IPS-18c (cell line): ENCODE data around the gene TPGS1.
A peak's percentile ranks its signal among the peaks of the same experiment; 100 is the strongest.

Source experiments
- H3K4me3 ChIP-seq: 2 replicates; pipeline ENCODE4 v1.7.0; 2013; ENCODE audit warnings: low read depth, mild to moderate bottlenecking, low read length, moderate library complexity; ENCODE audit not compliant: insufficient read depth
- H3K9me3 ChIP-seq: one replicate; pipeline ENCODE4 v1.6.1; 2013; ENCODE audit warnings: mild to moderate bottlenecking, low read length, moderate library complexity; ENCODE audit not compliant: control insufficient read depth, insufficient read depth

TPGS1 gene

GRCh38 chr19:507286-508203 lies at the start of gene TPGS1:
Gene TPGS1, plus strand, starts transcription at chr19:507497. Its CDS starts 10 bp downstream, at chr19:507507.
- H3K4me3 ChIP-seq: peak within 1 kb of the TSS; percentile 97

GRCh38 chr19:457636-458035 lies 49.7 kb upstream of the TPGS1 start:
- Histone ChIP-seq H3K9me3 (no peaks in the 10 kb centered on the region), H3K4me3 (no peak overlapping the region)

More at GRCh38 chr19:507286-508203, at the start of gene TPGS1:
- peaks cover 2% of the 10 kb centered on the region for H3K9me3 ChIP-seq

GRCh38 chr19:458091-459042 lies 48.9 kb upstream of the TPGS1 start:
- Histone ChIP-seq H3K9me3 (no peaks in the 10 kb centered on the region), H3K4me3 (no peak overlapping the region)

GRCh38 chr19:459724-460511 lies 47.4 kb upstream of the TPGS1 start:
- Histone ChIP-seq H3K4me3 (peak overlapping the region; percentile 58), H3K9me3 (no peaks in the 10 kb centered on the region)

- Histone ChIP-seq H3K9me3 (no peaks in the 10 kb centered on the region), H3K4me3 (peak within 1 kb of the TSS; percentile 58)
These were observed 46.2 kb upstream of the TPGS1 start, which contains the start of gene SHC2 for GRCh38 chr19:460877-461720. Gene SHC2, minus strand, starts transcription at chr19:461033. Its CDS starts 37 bp downstream, at chr19:460996.

- H3K9me3 ChIP-seq: no peaks in the 10 kb centered on the region
- H3K4me3 ChIP-seq: peak overlapping the region; percentile 52
These were observed 45.4 kb upstream of the TPGS1 start for GRCh38 chr19:461721-462551.

GRCh38 chr19:463483-464207 lies 43.7 kb upstream of the TPGS1 start:
- Histone ChIP-seq H3K9me3 (no peaks in the 10 kb centered on the region), H3K4me3 (no peak overlapping the region)

- no peak overlapping the region for H3K4me3 ChIP-seq
- H3K9me3 ChIP-seq: no peaks in the 10 kb centered on the region
These were observed 43.1 kb upstream of the TPGS1 start for GRCh38 chr19:464208-464545.

GRCh38 chr19:465056-465816 lies 42.1 kb upstream of the TPGS1 start:
- Histone ChIP-seq H3K4me3 (no peak overlapping the region), H3K9me3 (no peaks in the 10 kb centered on the region)

GRCh38 chr19:467554-467953 lies 39.7 kb upstream of the TPGS1 start:
- H3K9me3 ChIP-seq: no peaks in the 10 kb centered on the region
- H3K4me3 ChIP-seq: no peak overlapping the region

GRCh38 chr19:468587-469256 lies 38.6 kb upstream of the TPGS1 start:
- H3K4me3 ChIP-seq: no peak overlapping the region
- H3K9me3 ChIP-seq: no peaks in the 10 kb centered on the region

GRCh38 chr19:469833-470232 lies 37.5 kb upstream of the TPGS1 start:
- Histone ChIP-seq H3K4me3 (no peak overlapping the region), H3K9me3 (no peaks in the 10 kb centered on the region)

- Histone ChIP-seq H3K9me3 (no peaks in the 10 kb centered on the region), H3K4me3 (no peak overlapping the region)
These were observed 36.6 kb upstream of the TPGS1 start for GRCh38 chr19:470701-471100.
